ENCODE measurements around the gene CHCHD1.

GRCh38 chr10:73798927-73799560 is 17.2 kb downstream of the CHCHD1 start:
- TF ChIP-seq CTCF (IDR thresholded peaks at IDR 0.05; ENCODE audit: low read length) (no peak), EZH2 (optimal IDR thresholded peaks at IDR 0.05; ENCODE audit: low read depth, low read length) (no peak)
